ENCODE data around the gene PWWP2B. TPM values are rescaled to one million over a fixed set of nuclear protein-coding genes. Genes with fewer than 3 reads are reported as not detected.

The PWWP2B gene
- total and polyA plus RNA-seq, 7 experiments from 2014 or later = 1.5 to 22.2 (median 11.5) TPM

DNA sequence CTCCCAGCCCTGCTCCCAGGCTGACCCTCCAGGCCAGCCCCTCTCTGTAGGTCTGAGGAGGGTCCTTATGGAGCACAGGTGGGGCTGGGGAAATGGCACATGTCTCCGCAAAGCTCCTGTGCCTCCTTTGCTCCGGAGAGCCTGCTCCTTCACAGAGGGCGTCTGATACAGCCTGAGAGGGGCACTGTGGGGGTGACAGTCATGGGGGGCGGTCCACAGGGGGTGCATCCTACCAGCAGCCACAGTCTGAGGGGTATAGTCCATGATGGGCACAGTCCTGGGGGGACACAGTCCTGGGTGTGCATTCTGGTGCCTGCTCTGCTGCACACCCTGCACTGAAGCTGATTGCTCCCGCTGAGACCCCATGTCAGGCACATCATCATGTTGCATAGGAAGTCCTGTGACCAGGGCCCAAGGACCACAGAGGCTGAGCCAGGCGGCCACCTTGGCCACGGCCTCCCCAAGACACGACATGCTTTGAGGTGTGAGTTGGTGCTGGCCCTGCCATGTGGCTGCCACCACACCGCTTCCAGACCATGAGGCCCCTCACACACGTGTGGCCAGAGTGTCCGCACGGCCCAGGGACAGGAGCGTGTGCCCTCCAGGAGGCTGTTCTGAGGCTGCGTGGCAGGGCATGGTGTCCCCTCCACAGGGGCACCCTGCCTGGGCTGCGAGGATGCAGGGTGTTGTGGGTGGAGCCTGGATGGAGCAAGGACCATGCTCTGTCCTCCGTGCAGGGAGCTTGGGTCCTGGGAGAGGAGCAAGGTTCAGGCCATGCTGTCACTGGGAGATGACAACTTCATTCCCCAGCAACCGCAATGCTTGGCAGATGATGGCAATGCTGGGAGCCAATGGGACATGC lies 59.2 kb downstream of the PWWP2B start:
- DNase-seq (no peak), ATAC-seq (no peak)
- Mint-ChIP-seq H3K27me3 (no peaks in the 10 kb centered on the region), H3K4me3 (no peak overlapping the region), H3K27ac (no peak overlapping the region), H3K9me3 (no peaks in the 10 kb centered on the region), H3K36me3 (no peaks in the 10 kb centered on the region), H3K4me1 (peaks cover 4 to 20% (median 12%) of the 10 kb centered on the region in 7 donors)
- Histone ChIP-seq H3K4me1 (ENCODE audit: control insufficient read depth in 2 of 2, insufficient read depth in 2 of 2, low read length in 2 of 2) (peaks cover 8 to 18% of the 10 kb centered on the region in 2 donors), H3K27me3 (ENCODE audit: control insufficient read depth in 2 of 2, insufficient read depth in 2 of 2, low read length in 2 of 2) (no peaks in the 10 kb centered on the region), H3K27ac (ENCODE audit: low read depth, low read length) (no peak overlapping the region), H3K9me3 (ENCODE audit: control insufficient read depth in 2 of 3, low read length in 3 of 3) (no peaks in the 10 kb centered on the region), H3K36me3 (ENCODE audit: control insufficient read depth in 2 of 3, insufficient read depth in 3 of 3, low read length in 3 of 3) (no peaks in the 10 kb centered on the region), H3K4me3 (ENCODE audit: low read length) (no peak overlapping the region)
- ChIA-PET POLR2A (no interaction called here), CTCF (interaction anchor here (0.5 to 1.1 kb wide), 3 partner anchors 10 to 492 kb away, joined by 3 read pairs; no protein-coding TSS in a partner anchor)
- intact Hi-C loops (cut with micrococcal nuclease) = no loop called here

GRCh38 chr10:132456881-132457280 lies 59.9 kb downstream of the PWWP2B start:
- H3K36me3 ChIP-seq (ENCODE audit: control insufficient read depth in 2 of 3, insufficient read depth in 3 of 3, low read length in 3 of 3) = no peaks in the 10 kb centered on the region
- no peak overlapping the region for H3K4me3 Mint-ChIP-seq
- H3K36me3 Mint-ChIP-seq = no peaks in the 10 kb centered on the region
- no peak overlapping the region for H3K4me3 ChIP-seq (ENCODE audit: low read length)
- ATAC-seq (no peak), DNase-seq (no peak)
- peaks cover 8 to 11% of the 10 kb centered on the region in 2 donors for H3K4me1 ChIP-seq (ENCODE audit: control insufficient read depth in 2 of 2, insufficient read depth in 2 of 2, low read length in 2 of 2)
- H3K27ac Mint-ChIP-seq = no peak overlapping the region
- H3K4me1 Mint-ChIP-seq = peaks cover under 1 to 14% (median 9%) of the 10 kb centered on the region in 7 donors
- H3K9me3 Mint-ChIP-seq = no peaks in the 10 kb centered on the region
- ChIA-PET CTCF (no interaction called here), POLR2A (no interaction called here)
- no peak overlapping the region for H3K27ac ChIP-seq (ENCODE audit: low read depth, low read length)
- no peaks in the 10 kb centered on the region for H3K27me3 Mint-ChIP-seq
- intact Hi-C loops (cut with micrococcal nuclease) = no loop called here
- H3K9me3 ChIP-seq (ENCODE audit: control insufficient read depth in 2 of 3, low read length in 3 of 3) = no peaks in the 10 kb centered on the region
- H3K27me3 ChIP-seq (ENCODE audit: control insufficient read depth in 2 of 2, insufficient read depth in 2 of 2, low read length in 2 of 2) = no peaks in the 10 kb centered on the region

- ChIA-PET POLR2A (no interaction called here), CTCF (interaction anchor here (1.8 to 2.8 kb wide), 3 partner anchors 94 to 185 kb away, joined by 5 to 18 read pairs (median 11); no protein-coding TSS in a partner anchor)
- peaks cover 5% of the 10 kb centered on the region in 2 donors for H3K4me1 ChIP-seq (ENCODE audit: control insufficient read depth in 2 of 2, insufficient read depth in 2 of 2, low read length in 2 of 2)
- no peak overlapping the region for H3K4me3 ChIP-seq (ENCODE audit: low read length)
- Mint-ChIP-seq H3K4me3 (no peak overlapping the region), H3K36me3 (no peaks in the 10 kb centered on the region), H3K4me1 (peaks cover 0 to 10% (median 5%) of the 10 kb centered on the region in 7 donors), H3K27me3 (no peaks in the 10 kb centered on the region), H3K9me3 (no peaks in the 10 kb centered on the region), H3K27ac (no peak overlapping the region)
- H3K27me3 ChIP-seq (ENCODE audit: control insufficient read depth in 2 of 2, insufficient read depth in 2 of 2, low read length in 2 of 2) = no peaks in the 10 kb centered on the region
- ATAC-seq (no peak), DNase-seq (peak in 1 of 9 donors; percentile 35)
- no peaks in the 10 kb centered on the region for H3K9me3 ChIP-seq (ENCODE audit: control insufficient read depth in 2 of 3, low read length in 3 of 3)
- H3K27ac ChIP-seq (ENCODE audit: low read depth, low read length) = no peak overlapping the region
- intact Hi-C loops (cut with micrococcal nuclease) = loop anchor here (1.0 kb wide), 2 partner anchors 94 to 180 kb away; no protein-coding TSS in a partner anchor
- H3K36me3 ChIP-seq (ENCODE audit: control insufficient read depth in 2 of 3, insufficient read depth in 3 of 3, low read length in 3 of 3) = no peaks in the 10 kb centered on the region
Observed at GRCh38 chr10:132457328-132458070, 60.5 kb downstream of the PWWP2B start.

DNA sequence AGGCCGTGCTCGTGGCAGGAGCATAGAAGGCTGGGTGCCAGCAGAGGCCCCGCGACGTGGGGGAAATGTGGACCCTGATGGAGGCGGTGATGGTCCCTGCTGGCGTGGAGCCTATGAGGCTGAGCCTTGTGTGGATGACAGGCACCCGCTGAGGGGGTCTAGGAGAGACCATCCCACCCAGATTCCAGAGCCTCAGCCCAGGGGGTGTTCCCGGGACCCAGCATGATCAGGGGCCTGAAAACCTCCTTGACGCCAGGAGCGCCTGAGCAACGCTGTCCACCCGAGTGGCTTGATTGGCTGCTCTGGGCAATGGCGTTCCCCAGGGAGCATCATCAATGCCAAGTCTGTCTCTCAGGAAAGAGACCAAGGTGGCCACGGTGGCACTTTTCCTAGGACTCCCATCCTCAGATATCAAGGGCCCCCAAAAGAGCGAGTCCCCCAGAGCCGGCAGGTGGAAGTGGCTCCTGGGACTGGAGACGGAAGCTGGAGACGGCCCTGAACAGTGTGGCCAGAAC lies 61.1 kb downstream of the PWWP2B start:
- H3K4me1 Mint-ChIP-seq = peaks cover 0 to 6% (median 0%) of the 10 kb centered on the region in 7 donors
- ChIA-PET CTCF (interaction anchor here (0.7 to 2.8 kb wide), 7 partner anchors 74 to 185 kb away, joined by 3 to 18 read pairs (median 4); no protein-coding TSS in a partner anchor), POLR2A (no interaction called here)
- no peaks in the 10 kb centered on the region for H3K36me3 Mint-ChIP-seq
- ATAC-seq (no peak), DNase-seq (no peak)
- H3K9me3 Mint-ChIP-seq = no peaks in the 10 kb centered on the region
- Histone ChIP-seq H3K27ac (ENCODE audit: low read depth, low read length) (no peak overlapping the region), H3K36me3 (ENCODE audit: control insufficient read depth in 2 of 3, insufficient read depth in 3 of 3, low read length in 3 of 3) (no peaks in the 10 kb centered on the region), H3K9me3 (ENCODE audit: control insufficient read depth in 2 of 3, low read length in 3 of 3) (no peaks in the 10 kb centered on the region), H3K4me3 (ENCODE audit: low read length) (no peak overlapping the region), H3K4me1 (ENCODE audit: control insufficient read depth in 2 of 2, insufficient read depth in 2 of 2, low read length in 2 of 2) (no peaks in the 10 kb centered on the region), H3K27me3 (ENCODE audit: control insufficient read depth in 2 of 2, insufficient read depth in 2 of 2, low read length in 2 of 2) (no peaks in the 10 kb centered on the region)
- H3K27ac Mint-ChIP-seq = no peak overlapping the region
- no peak overlapping the region for H3K4me3 Mint-ChIP-seq
- intact Hi-C loops (cut with micrococcal nuclease) = loop anchor here (1.0 kb wide), 2 partner anchors 93 to 179 kb away; no protein-coding TSS in a partner anchor
- H3K27me3 Mint-ChIP-seq = no peaks in the 10 kb centered on the region

- H3K27me3 ChIP-seq (ENCODE audit: control insufficient read depth in 2 of 2, insufficient read depth in 2 of 2, low read length in 2 of 2) = no peaks in the 10 kb centered on the region
- CTCF ChIA-PET = interaction anchor here (0.6 to 2.8 kb wide), 12 partner anchors 73 to 184 kb away, joined by 3 to 18 read pairs (median 4); no protein-coding TSS in a partner anchor
- Mint-ChIP-seq H3K4me3 (peak overlapping the region in 2 of 10 donors; percentile 10 to 30), H3K36me3 (no peaks in the 10 kb centered on the region), H3K4me1 (peaks cover 0 to 6% (median 0%) of the 10 kb centered on the region in 7 donors), H3K27me3 (no peaks in the 10 kb centered on the region), H3K27ac (peak overlapping the region in 1 of 9 donors; percentile 60), H3K9me3 (no peaks in the 10 kb centered on the region)
- H3K4me3 ChIP-seq (ENCODE audit: low read length) = no peak overlapping the region
- H3K4me1 ChIP-seq (ENCODE audit: control insufficient read depth in 2 of 2, insufficient read depth in 2 of 2, low read length in 2 of 2) = no peaks in the 10 kb centered on the region
- ATAC-seq = peak; percentile 89
- H3K36me3 ChIP-seq (ENCODE audit: control insufficient read depth in 2 of 3, insufficient read depth in 3 of 3, low read length in 3 of 3) = no peaks in the 10 kb centered on the region
- POLR2A ChIA-PET = interaction anchor here (1.6 kb wide), 1 partner anchor 78 kb away, joined by 4 read pairs; no protein-coding TSS in a partner anchor
- peak; percentile 41 to 85 (median 67) for DNase-seq
- intact Hi-C loops (cut with micrococcal nuclease) = loop anchor here (1.0 kb wide), 2 partner anchors 93 to 179 kb away; no protein-coding TSS in a partner anchor
- no peak overlapping the region for H3K27ac ChIP-seq (ENCODE audit: low read depth, low read length)
- H3K9me3 ChIP-seq (ENCODE audit: control insufficient read depth in 2 of 3, low read length in 3 of 3) = no peaks in the 10 kb centered on the region
Observed at GRCh38 chr10:132458586-132459300, 61.7 kb downstream of the PWWP2B start.

Data from naive thymus-derived CD4-positive, alpha-beta T cell (primary cell).